AG04450 (cell line): ENCODE data around the gene APBA2. TPM values are rescaled to one million over a fixed set of nuclear protein-coding genes. Genes with fewer than 3 reads are reported as not detected.

Experiments
- CTCF ChIA-PET: fragments of 300-600, 350-600 bp; formaldehyde crosslinking; extraction: SDS; loops from one replicate; lab custom pipeline; 2022; ENCODE audit warnings: antibody characterized with exemption, inconsistent platforms; lab: Charles Lee
- POLR2A ChIA-PET: fragments of 350-600 bp; formaldehyde crosslinking; extraction: SDS; loops from one replicate; lab custom pipeline; 2021; ENCODE audit warnings: antibody characterized with exemption, inconsistent platforms; lab: Yijun Ruan, JAX
- DNase-seq: peaks from one replicate; pipeline ENCODE4 v3.0.0-alpha.2; 2011; ENCODE audit warnings: low read depth, low spot score
- H3K27ac ChIP-seq: one replicate; pipeline ENCODE4 v1.5.1; 2012; ENCODE audit warnings: low read depth, low read length, control low read depth
- H3K27me3 ChIP-seq: one replicate; pipeline ENCODE4 v1.6.0; 2012; ENCODE audit warnings: low read length; ENCODE audit not compliant: control insufficient read depth, insufficient read depth
- H3K4me3 ChIP-seq: 2 replicates; pipeline ENCODE4 v1.5.1; 2011; ENCODE audit warnings: mild to moderate bottlenecking, low read depth, low read length, control low read depth
- H3K9me3 ChIP-seq: 2 replicates; pipeline ENCODE4 v1.5.1; 2012; ENCODE audit warnings: low read length; ENCODE audit not compliant: control insufficient read depth, insufficient read depth
- CTCF ChIP-seq: IDR thresholded peaks from 2 replicates; pipeline ENCODE4 v1.5.1; 2011; ENCODE audit warnings: low read depth, low read length, control low read depth, inconsistent platforms
- polyA plus RNA-seq: library from polyadenylated mRNA; depleted of rRNA; stranded (reverse); fragments of >200 nt; gene quantifications from 2 replicates; pipeline ENCODE4 v1.2.3, GENCODE V29; 2011

The APBA2 gene
- polyA plus RNA-seq, 1 experiment: 18.9 TPM

DNA sequence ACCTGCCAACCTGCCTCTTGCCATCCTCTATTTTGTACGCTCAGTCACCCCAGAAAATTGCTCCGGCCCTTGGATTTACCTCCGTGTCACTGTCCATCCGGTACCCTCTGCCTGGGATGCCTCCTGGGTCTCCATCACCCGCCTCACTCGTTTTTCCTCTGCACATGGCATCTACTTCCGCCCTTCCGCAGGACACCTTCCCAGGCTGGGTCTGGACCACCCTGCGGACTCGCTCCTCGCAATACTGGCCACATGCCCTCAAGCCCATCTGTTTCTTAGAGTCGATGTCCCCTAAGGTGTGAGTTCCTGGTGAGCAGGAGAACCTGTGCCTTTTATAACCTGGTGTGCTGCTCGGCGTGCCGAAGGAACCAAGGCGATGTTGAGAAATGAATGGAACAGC, 58.5 kb downstream of the APBA2 start:
- peaks cover 7% of the 10 kb centered on the region; the same call in 1 of the 2 replicates for H3K9me3 ChIP-seq
- no peak for TF ChIP-seq CTCF
- H3K27me3 ChIP-seq: no peaks in the 10 kb centered on the region
- no peak overlapping the region for H3K27ac ChIP-seq
- POLR2A ChIA-PET: no interaction called here
- DNase-seq: no peak
- CTCF ChIA-PET: no interaction called here
- H3K4me3 ChIP-seq: no peak overlapping the region

GRCh38 chr15:28944696-28945300, 59.0 kb downstream of the APBA2 start:
- ChIA-PET POLR2A (no interaction called here), CTCF (no interaction called here)
- no peak for TF ChIP-seq CTCF

GRCh38 chr15:28945626-28946230, 60.0 kb downstream of the APBA2 start:
- Histone ChIP-seq H3K4me3 (no peak overlapping the region), H3K27ac (no peak overlapping the region), H3K27me3 (no peaks in the 10 kb centered on the region), H3K9me3 (peaks cover 7% of the 10 kb centered on the region; the same call in 1 of the 2 replicates)
- POLR2A ChIA-PET: no interaction called here
- no peak for TF ChIP-seq CTCF
- DNase-seq: no peak
- CTCF ChIA-PET: no interaction called here

More at GRCh38 chr15:28944696-28945300, 59.0 kb downstream of the APBA2 start:
- Histone ChIP-seq H3K4me3 (no peak overlapping the region), H3K27ac (no peak overlapping the region), H3K27me3 (no peaks in the 10 kb centered on the region), H3K9me3 (peaks cover 7% of the 10 kb centered on the region; the same call in 1 of the 2 replicates)
- DNase-seq: no peak

GRCh38 chr15:28946803-28947202, 61.0 kb downstream of the APBA2 start:
- TF ChIP-seq CTCF: no peak
- POLR2A ChIA-PET: no interaction called here
- H3K27ac ChIP-seq: peak overlapping the region; percentile 21
- CTCF ChIA-PET: no interaction called here
- no peak overlapping the region for H3K4me3 ChIP-seq
- peaks cover 7% of the 10 kb centered on the region; the same call in 1 of the 2 replicates for H3K9me3 ChIP-seq
- no peak for DNase-seq
- no peaks in the 10 kb centered on the region for H3K27me3 ChIP-seq

- no peaks in the 10 kb centered on the region for H3K27me3 ChIP-seq
- H3K4me3 ChIP-seq: no peak overlapping the region
- ChIA-PET CTCF (no interaction called here), POLR2A (no interaction called here)
- peaks cover 7% of the 10 kb centered on the region; the same call in 1 of the 2 replicates for H3K9me3 ChIP-seq
- no peak for DNase-seq
- peak overlapping the region; percentile 21 for H3K27ac ChIP-seq
- no peak for TF ChIP-seq CTCF
Observed at GRCh38 chr15:28947221-28947674, 61.5 kb downstream of the APBA2 start.
